ENCODE data around the gene DZIP3. TPM values are rescaled to one million over a fixed set of nuclear protein-coding genes. Genes with fewer than 3 reads are reported as not detected.
"Not testable (repeated sequence)": the region's sequence is repeated elsewhere in the genome, so short reads cannot be mapped to it uniquely, and the experiment has no call there.

DZIP3 gene
- total and polyA plus RNA-seq, 10 of the 15 experiments (the other 5 are each of a cell fraction or from before 2014, with no cell fraction given) = 4.3 to 15.6 (median 9.2) TPM

- H3K79me2 ChIP-seq (ENCODE audit: control insufficient read depth, insufficient read depth, low read length); H3K36me3 ChIP-seq (ENCODE audit: control insufficient read depth in 2 of 2, insufficient read depth in 2 of 2, low read length in 1 of 2); FAIRE-seq; H3K9me3 ChIP-seq (replicated peaks; ENCODE audit: control insufficient read depth, insufficient read depth, low read length); H3K27me3 ChIP-seq (replicated peaks in 1 of 2; ENCODE audit: control insufficient read depth in 2 of 2, insufficient read depth in 2 of 2, low read length in 1 of 2); in situ Hi-C loops (cut with MboI); H4K20me1 ChIP-seq (ENCODE audit: control insufficient read depth, insufficient read depth); ATAC-seq; H3K4me2 ChIP-seq (ENCODE audit: control insufficient read depth, insufficient read depth); H3K4me3 ChIP-seq; RAD21 ChIA-PET (ENCODE audit: unreplicated experiment); H3K4me1 ChIP-seq (ENCODE audit: control insufficient read depth, insufficient read depth, low read length); intact Hi-C loops (cut with micrococcal nuclease; ENCODE audit: unreplicated experiment); BruUV-seq (replicated peaks); H2AFZ ChIP-seq (ENCODE audit: control insufficient read depth, low read depth, low read length); H3K27ac ChIP-seq (ENCODE audit: control insufficient read depth, insufficient read depth); DNase-seq (ENCODE audit: low read depth, low spot score); H3K9ac ChIP-seq (ENCODE audit: control insufficient read depth, insufficient read depth, low read length): not testable (repeated sequence)
- SMC1A ChIA-PET (ENCODE audit: uncharacterized antibody, unreplicated experiment) = interaction anchor here (1.3 to 2.7 kb wide), 2 partner anchors 9 to 13 kb away, joined by 3 to 10 read pairs; no protein-coding TSS in a partner anchor
- POLR2A ChIA-PET = interaction anchor here (0.7 kb wide), 1 partner anchor 1377 kb away, joined by 3 read pairs; no protein-coding TSS in a partner anchor
- CTCF ChIA-PET = interaction anchor here (1.1 kb wide), 1 partner anchor 299 kb away, joined by 3 read pairs; no protein-coding TSS in a partner anchor
- WGBS (ENCODE audit: insufficient coverage, insufficient replicate concordance, low lambda C conversion rate, missing lambda C conversion rate) = 97% methylated on average over 8 of the region's 8 CpGs
Measured at GRCh38 chr3:108616090-108616489, 26.6 kb downstream of the DZIP3 start.

- no peak for FAIRE-seq
- no peaks in the 10 kb centered on the region for H3K36me3 ChIP-seq (ENCODE audit: control insufficient read depth in 2 of 2, insufficient read depth in 2 of 2, low read length in 1 of 2)
- in situ Hi-C loops (cut with MboI) (no loop called here), intact Hi-C loops (cut with micrococcal nuclease; ENCODE audit: unreplicated experiment) (no loop called here)
- WGBS (ENCODE audit: insufficient coverage, insufficient replicate concordance, low lambda C conversion rate, missing lambda C conversion rate) = 86% methylated on average over 1 of the region's 1 CpG
- ATAC-seq = no peak
- H3K27ac ChIP-seq (ENCODE audit: control insufficient read depth, insufficient read depth) = no peak overlapping the region
- ChIA-PET POLR2A (no interaction called here), CTCF (no interaction called here), RAD21 (ENCODE audit: unreplicated experiment) (no interaction called here), SMC1A (ENCODE audit: uncharacterized antibody, unreplicated experiment) (no interaction called here)
- BruUV-seq (replicated peaks) = no TSS peak
- TF ChIP-seq CBX5 (IDR thresholded peaks at IDR 0.05; ENCODE audit: low read depth) (no peak), FOXK2 (IDR thresholded peaks at IDR 0.05) (no peak), NFYB (IDR thresholded peaks at IDR 0.05; ENCODE audit: insufficient read depth, low read depth, low read length) (no peak), JUNB (IDR thresholded peaks at IDR 0.05) (no peak)
- H2AFZ ChIP-seq (ENCODE audit: control insufficient read depth, low read depth, low read length) = no peak overlapping the region
- no peaks in the 10 kb centered on the region for H4K20me1 ChIP-seq (ENCODE audit: control insufficient read depth, insufficient read depth)
- H3K79me2 ChIP-seq (ENCODE audit: control insufficient read depth, insufficient read depth, low read length) = no peaks in the 10 kb centered on the region
- no peak overlapping the region for H3K4me3 ChIP-seq
- H3K9me3 ChIP-seq (replicated peaks; ENCODE audit: control insufficient read depth, insufficient read depth, low read length) = no peaks in the 10 kb centered on the region
- no peak overlapping the region for H3K4me2 ChIP-seq (ENCODE audit: control insufficient read depth, insufficient read depth)
- no peak for DNase-seq (ENCODE audit: low read depth, low spot score)
- no peak overlapping the region for H3K9ac ChIP-seq (ENCODE audit: control insufficient read depth, insufficient read depth, low read length)
- H3K27me3 ChIP-seq (replicated peaks in 1 of 2; ENCODE audit: control insufficient read depth in 2 of 2, insufficient read depth in 2 of 2, low read length in 1 of 2) = no peaks in the 10 kb centered on the region
- H3K4me1 ChIP-seq (ENCODE audit: control insufficient read depth, insufficient read depth, low read length) = no peaks in the 10 kb centered on the region
Measured at GRCh38 chr3:108620250-108620649, 30.7 kb downstream of the DZIP3 start.
